Brain pericyte (primary cell): Measurements from ENCODE around the gene EEIG2.
"Not testable (repeated sequence)": the region's sequence is repeated elsewhere in the genome, so short reads cannot be mapped to it uniquely, and the experiment has no call there.

Experiments
- DNase-seq: peaks from one replicate; pipeline ENCODE4 v3.0.0-alpha.2; 2012; ENCODE audit warnings: low read depth, low spot score

The EEIG2 gene

GRCh38 chr1:108547493-108547892, 12.4 kb upstream of the EEIG2 start:
- DNase-seq = not testable (repeated sequence)

GRCh38 chr1:108551137-108551862, 8.6 kb upstream of the EEIG2 start:
- no peak for DNase-seq

- DNase-seq = no peak
Measured at GRCh38 chr1:108553905-108554304, 6.0 kb upstream of the EEIG2 start.

GRCh38 chr1:108554682-108555427, 5.0 kb upstream of the EEIG2 start:
- no peak for DNase-seq

- no peak for DNase-seq
Measured at GRCh38 chr1:108556066-108556465, 3.8 kb upstream of the EEIG2 start.

- DNase-seq = no peak
Measured at GRCh38 chr1:108556499-108556898, 3.4 kb upstream of the EEIG2 start.

- DNase-seq = no peak
Measured at GRCh38 chr1:108557296-108557695, 2.6 kb upstream of the EEIG2 start.

GRCh38 chr1:108560189-108560873, 431 bp downstream of the EEIG2 start:
- no peak for DNase-seq

- DNase-seq = no peak
Measured at GRCh38 chr1:108560874-108561459, 1.1 kb downstream of the EEIG2 start.

GRCh38 chr1:108561689-108562326, 1.9 kb downstream of the EEIG2 start:
- DNase-seq = no peak

GRCh38 chr1:108563808-108564207, 3.9 kb downstream of the EEIG2 start:
- no peak for DNase-seq

- no peak for DNase-seq
Measured at GRCh38 chr1:108565081-108565480, 5.2 kb downstream of the EEIG2 start.

GRCh38 chr1:108565512-108565911, 5.6 kb downstream of the EEIG2 start:
- DNase-seq = no peak

GRCh38 chr1:108568589-108568988, 8.7 kb downstream of the EEIG2 start:
- DNase-seq = no peak

GRCh38 chr1:108569097-108569728, 9.3 kb downstream of the EEIG2 start:
- no peak for DNase-seq

- no peak for DNase-seq
Measured at GRCh38 chr1:108570128-108570527, 10.2 kb downstream of the EEIG2 start.

GRCh38 chr1:108570998-108571401, 11.1 kb downstream of the EEIG2 start:
- no peak for DNase-seq

- DNase-seq = no peak
Measured at GRCh38 chr1:108572182-108572581, 12.3 kb downstream of the EEIG2 start.

GRCh38 chr1:108573183-108573582, 13.3 kb downstream of the EEIG2 start:
- no peak for DNase-seq

GRCh38 chr1:108574008-108574407, 14.1 kb downstream of the EEIG2 start:
- no peak for DNase-seq

- DNase-seq = no peak
Measured at GRCh38 chr1:108575375-108575774, 15.5 kb downstream of the EEIG2 start.
